ENCODE data around the gene FLVCR1. TPM values are rescaled to one million over a fixed set of nuclear protein-coding genes. Genes with fewer than 3 reads are reported as not detected.
A peak's percentile ranks its signal among the peaks of the same experiment; 100 is the strongest.

FLVCR1 gene
- total and polyA plus RNA-seq, 9 of the 15 experiments (the other 6 are each of a cell fraction or from before 2014, with no cell fraction given) = 5.2 to 18.0 (median 12.5) TPM

GRCh38 chr1:212858461-212859265 lies 588 bp downstream of the FLVCR1 start (continued):
- TF ChIP-seq ZMIZ1 (IDR thresholded peaks at IDR 0.05; ENCODE audit: low read depth in 2 of 2, low read length in 2 of 2) (no peak), TCF7L2 (IDR thresholded peaks at IDR 0.05; ENCODE audit: low read depth, low read length) (no peak), GATA2 (CRISPR knock-in tag; IDR thresholded peaks at IDR 0.05) (peak; percentile 12; the same call in 1 of the 2 replicates), MAFF (IDR thresholded peaks at IDR 0.05; ENCODE audit: low read length) (no peak), FOXP1 (CRISPR knock-in tag; IDR thresholded peaks at IDR 0.05) (peak; percentile 32; the same call in 1 of the 2 replicates), KDM5B (IDR thresholded peaks at IDR 0.05; ENCODE audit: insufficient replicate concordance, low read depth, low read length) (peak; percentile 10), ZNF79 (CRISPR knock-in tag; IDR thresholded peaks at IDR 0.05; ENCODE audit: low read depth) (no peak), MED1 (CRISPR knock-in tag; IDR thresholded peaks at IDR 0.05; ENCODE audit: borderline replicate concordance) (no peak), ZNF282 (CRISPR knock-in tag; IDR thresholded peaks at IDR 0.05) (peak; percentile 84; the same call in 1 of the 2 replicates), ZFX (CRISPR knock-in tag; IDR thresholded peaks at IDR 0.05) (peak; percentile 64), FOS (IDR thresholded peaks at IDR 0.05; ENCODE audit: extremely low read depth, insufficient read length) (no peak)
- TF ChIP-seq, protein P1, sequence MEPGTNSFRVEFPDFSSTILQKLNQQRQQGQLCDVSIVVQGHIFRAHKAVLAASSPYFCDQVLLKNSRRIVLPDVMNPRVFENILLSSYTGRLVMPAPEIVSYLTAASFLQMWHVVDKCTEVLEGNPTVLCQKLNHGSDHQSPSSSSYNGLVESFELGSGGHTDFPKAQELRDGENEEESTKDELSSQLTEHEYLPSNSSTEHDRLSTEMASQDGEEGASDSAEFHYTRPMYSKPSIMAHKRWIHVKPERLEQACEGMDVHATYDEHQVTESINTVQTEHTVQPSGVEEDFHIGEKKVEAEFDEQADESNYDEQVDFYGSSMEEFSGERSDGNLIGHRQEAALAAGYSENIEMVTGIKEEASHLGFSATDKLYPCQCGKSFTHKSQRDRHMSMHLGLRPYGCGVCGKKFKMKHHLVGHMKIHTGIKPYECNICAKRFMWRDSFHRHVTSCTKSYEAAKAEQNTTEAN (CRISPR knock-in tag; IDR thresholded peaks at IDR 0.05) = peak; percentile 28; the same call in 1 of the 2 replicates
- TF ChIP-seq, protein P2, sequence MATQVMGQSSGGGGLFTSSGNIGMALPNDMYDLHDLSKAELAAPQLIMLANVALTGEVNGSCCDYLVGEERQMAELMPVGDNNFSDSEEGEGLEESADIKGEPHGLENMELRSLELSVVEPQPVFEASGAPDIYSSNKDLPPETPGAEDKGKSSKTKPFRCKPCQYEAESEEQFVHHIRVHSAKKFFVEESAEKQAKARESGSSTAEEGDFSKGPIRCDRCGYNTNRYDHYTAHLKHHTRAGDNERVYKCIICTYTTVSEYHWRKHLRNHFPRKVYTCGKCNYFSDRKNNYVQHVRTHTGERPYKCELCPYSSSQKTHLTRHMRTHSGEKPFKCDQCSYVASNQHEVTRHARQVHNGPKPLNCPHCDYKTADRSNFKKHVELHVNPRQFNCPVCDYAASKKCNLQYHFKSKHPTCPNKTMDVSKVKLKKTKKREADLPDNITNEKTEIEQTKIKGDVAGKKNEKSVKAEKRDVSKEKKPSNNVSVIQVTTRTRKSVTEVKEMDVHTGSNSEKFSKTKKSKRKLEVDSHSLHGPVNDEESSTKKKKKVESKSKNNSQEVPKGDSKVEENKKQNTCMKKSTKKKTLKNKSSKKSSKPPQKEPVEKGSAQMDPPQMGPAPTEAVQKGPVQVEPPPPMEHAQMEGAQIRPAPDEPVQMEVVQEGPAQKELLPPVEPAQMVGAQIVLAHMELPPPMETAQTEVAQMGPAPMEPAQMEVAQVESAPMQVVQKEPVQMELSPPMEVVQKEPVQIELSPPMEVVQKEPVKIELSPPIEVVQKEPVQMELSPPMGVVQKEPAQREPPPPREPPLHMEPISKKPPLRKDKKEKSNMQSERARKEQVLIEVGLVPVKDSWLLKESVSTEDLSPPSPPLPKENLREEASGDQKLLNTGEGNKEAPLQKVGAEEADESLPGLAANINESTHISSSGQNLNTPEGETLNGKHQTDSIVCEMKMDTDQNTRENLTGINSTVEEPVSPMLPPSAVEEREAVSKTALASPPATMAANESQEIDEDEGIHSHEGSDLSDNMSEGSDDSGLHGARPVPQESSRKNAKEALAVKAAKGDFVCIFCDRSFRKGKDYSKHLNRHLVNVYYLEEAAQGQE (IDR thresholded peaks at IDR 0.05; ENCODE audit: borderline replicate concordance) = no peak
- TF ChIP-seq, protein P2 (CRISPR knock-in tag; IDR thresholded peaks at IDR 0.05; ENCODE audit: low read depth) = 0 out of 2 replicates have a peak, but pooled peaks have one; percentile 26
